Neural cell (in vitro differentiated cells): Measurements from ENCODE around the gene CUBN. TPM values are rescaled to one million over a fixed set of nuclear protein-coding genes. Genes with fewer than 3 reads are reported as not detected.

Experiments used
- H2AFZ ChIP-seq: fragments of 200-600, 300-800 bp; sonication (generic), shearing (Covaris generic); 2 replicates; pipeline ENCODE4 v1.6.0; 2014; ENCODE audit warnings: low read depth, mild to moderate bottlenecking, antibody characterized with exemption, low read length, moderate library complexity
- H3F3A ChIP-seq: fragments of 200-600 bp; shearing (Covaris generic); 2 replicates; pipeline ENCODE4 v1.6.1; 2016; ENCODE audit warnings: mild to moderate bottlenecking, moderate library complexity, mixed read lengths, antibody characterized with exemption, low read length; ENCODE audit not compliant: insufficient read depth, poor library complexity, severe bottlenecking
- H3K27ac ChIP-seq: fragments of 200-600, 300-800 bp; sonication (generic), shearing (Covaris generic); 2 replicates; pipeline ENCODE4 v1.5.1; 2014; ENCODE audit warnings: mild to moderate bottlenecking, low read length, moderate library complexity
- H3K27me3 ChIP-seq: fragments of 300-800, 200-600 bp; sonication (generic), shearing (Covaris generic); 2 replicates; pipeline ENCODE4 v1.6.0; 2014; ENCODE audit warnings: mild to moderate bottlenecking, low read depth, low read length, moderate library complexity; ENCODE audit not compliant: insufficient read depth
- H3K36me3 ChIP-seq: fragments of 300-800, 200-600 bp; sonication (generic), shearing (Covaris generic); 2 replicates; pipeline ENCODE4 v1.5.1; 2014; ENCODE audit warnings: mild to moderate bottlenecking, antibody characterized with exemption, low read length, moderate library complexity; ENCODE audit not compliant: insufficient read depth
- H3K4me2 ChIP-seq: fragments of 300-800, 200-600 bp; sonication (generic), shearing (Covaris generic); 2 replicates; pipeline ENCODE4 v1.6.0; 2014; ENCODE audit warnings: mild to moderate bottlenecking, low read length
- H3K4me3 ChIP-seq: fragments of 300-800, 200-600 bp; sonication (generic), shearing (Covaris generic); 2 replicates; pipeline ENCODE4 v1.5.1; 2014; ENCODE audit warnings: mild to moderate bottlenecking, low read length, moderate library complexity
- H3K79me2 ChIP-seq: fragments of 200-600 bp; shearing (Covaris generic); replicated peaks from 2 replicates; pipeline ENCODE4 v1.6.0; 2014; ENCODE audit warnings: mild to moderate bottlenecking, low read length, moderate library complexity; ENCODE audit not compliant: insufficient read depth
- H3K9ac ChIP-seq: fragments of 300-800, 200-600 bp; sonication (generic), shearing (Covaris generic); 2 replicates; pipeline ENCODE4 v1.6.1; 2016; ENCODE audit warnings: mild to moderate bottlenecking, low read length, mixed read lengths
- H3K9me2 ChIP-seq: fragments of 200-600 bp; shearing (Covaris generic); 2 replicates; pipeline ENCODE4 v1.6.1; 2016; ENCODE audit warnings: mild to moderate bottlenecking, low read length, mixed read lengths; ENCODE audit not compliant: insufficient read depth
- H3K9me3 ChIP-seq: fragments of 200-600, 300-800 bp; sonication (generic), shearing (Covaris generic); 2 replicates; pipeline ENCODE4 v1.6.1; 2016; ENCODE audit warnings: mild to moderate bottlenecking, mixed run types, low read length, moderate library complexity, mixed read lengths
- H4K20me1 ChIP-seq: fragments of 200-600 bp; shearing (Covaris generic); 2 replicates; pipeline ENCODE4 v1.6.1; 2016; ENCODE audit warnings: mild to moderate bottlenecking, mixed run types; ENCODE audit not compliant: insufficient read depth
- EP300 ChIP-seq: fragments of 450-650 bp; conservative IDR thresholded peaks from 2 replicates; pipeline ENCODE4 v1.6.1; 2014; ENCODE audit warnings: antibody characterized with exemption, mild to moderate bottlenecking, moderate library complexity; ENCODE audit not compliant: poor library complexity, severe bottlenecking
- EZH2 ChIP-seq: fragments of 200-600, 300-800 bp; shearing (Covaris generic), sonication (generic); IDR thresholded peaks from 2 replicates; pipeline ENCODE4 v1.6.1; 2014; ENCODE audit warnings: antibody characterized with exemption, low read length, borderline replicate concordance, mild to moderate bottlenecking; ENCODE audit not compliant: insufficient read depth, poor library complexity, severe bottlenecking
- MXI1 ChIP-seq: fragments of 450-650 bp; conservative IDR thresholded peaks from 2 replicates; pipeline ENCODE4 v1.6.1; 2014; ENCODE audit warnings: antibody characterized with exemption, mild to moderate bottlenecking; ENCODE audit not compliant: poor library complexity, severe bottlenecking
- POLR2AphosphoS5 ChIP-seq: IDR thresholded peaks from 2 replicates; pipeline ENCODE4 v1.6.1; 2012
- RAD21 ChIP-seq: fragments of 450-650 bp; conservative IDR thresholded peaks from 2 replicates; pipeline ENCODE4 v1.6.1; 2014; ENCODE audit warnings: antibody characterized with exemption, mild to moderate bottlenecking, moderate library complexity
- REST ChIP-seq: IDR thresholded peaks from 2 replicates; pipeline ENCODE4 v1.6.1; 2012; ENCODE audit warnings: borderline replicate concordance
- SMC3 ChIP-seq: fragments of 450-650 bp; conservative IDR thresholded peaks from 2 replicates; pipeline ENCODE4 v1.6.1; 2014; ENCODE audit warnings: antibody characterized with exemption, mild to moderate bottlenecking, moderate library complexity; ENCODE audit not compliant: poor library complexity
- TAF1 ChIP-seq: IDR thresholded peaks from 2 replicates; pipeline ENCODE4 v1.6.1; 2012; ENCODE audit warnings: low read depth
- polyA plus RNA-seq: library from polyadenylated mRNA; depleted of rRNA; stranded (reverse); fragments of >200 nt; gene quantifications from 2 replicates; pipeline ENCODE4 v1.2.3, GENCODE V29; 2014
- TF ChIP-seq, protein P1 (sequence below): fragments of 450-650 bp; IDR thresholded peaks from 2 replicates; pipeline ENCODE4 v1.5.1; 2014; ENCODE audit warnings: antibody characterized with exemption, mild to moderate bottlenecking, moderate library complexity; ENCODE audit not compliant: poor library complexity, severe bottlenecking

Gene CUBN
- polyA plus RNA-seq, 1 donor from 2014 or later: 7.1 TPM

DNA sequence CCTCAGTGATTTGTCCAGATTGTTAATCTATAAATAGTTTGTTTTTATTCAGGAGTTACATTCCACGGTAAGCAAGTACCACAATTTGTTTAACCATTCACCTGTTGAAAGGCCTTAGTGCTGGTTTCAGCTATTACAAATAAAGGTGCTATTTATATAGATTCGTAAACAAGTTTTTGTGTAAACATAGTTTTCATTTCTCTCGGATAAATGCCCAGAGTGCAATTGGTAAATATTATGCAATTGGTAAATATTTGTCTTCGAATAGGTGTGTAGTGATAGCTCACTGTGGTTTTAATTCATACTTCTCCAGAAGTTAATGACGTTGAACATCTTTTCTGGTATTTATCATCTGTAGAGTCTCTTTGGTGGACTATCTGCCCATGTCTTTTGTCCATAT lies 235.9 kb downstream of the CUBN start:
- TF ChIP-seq MXI1 (no peak), REST (no peak), POLR2AphosphoS5 (no peak), SMC3 (no peak), RAD21 (no peak), EZH2 (no peak)
- TF ChIP-seq, protein P1, sequence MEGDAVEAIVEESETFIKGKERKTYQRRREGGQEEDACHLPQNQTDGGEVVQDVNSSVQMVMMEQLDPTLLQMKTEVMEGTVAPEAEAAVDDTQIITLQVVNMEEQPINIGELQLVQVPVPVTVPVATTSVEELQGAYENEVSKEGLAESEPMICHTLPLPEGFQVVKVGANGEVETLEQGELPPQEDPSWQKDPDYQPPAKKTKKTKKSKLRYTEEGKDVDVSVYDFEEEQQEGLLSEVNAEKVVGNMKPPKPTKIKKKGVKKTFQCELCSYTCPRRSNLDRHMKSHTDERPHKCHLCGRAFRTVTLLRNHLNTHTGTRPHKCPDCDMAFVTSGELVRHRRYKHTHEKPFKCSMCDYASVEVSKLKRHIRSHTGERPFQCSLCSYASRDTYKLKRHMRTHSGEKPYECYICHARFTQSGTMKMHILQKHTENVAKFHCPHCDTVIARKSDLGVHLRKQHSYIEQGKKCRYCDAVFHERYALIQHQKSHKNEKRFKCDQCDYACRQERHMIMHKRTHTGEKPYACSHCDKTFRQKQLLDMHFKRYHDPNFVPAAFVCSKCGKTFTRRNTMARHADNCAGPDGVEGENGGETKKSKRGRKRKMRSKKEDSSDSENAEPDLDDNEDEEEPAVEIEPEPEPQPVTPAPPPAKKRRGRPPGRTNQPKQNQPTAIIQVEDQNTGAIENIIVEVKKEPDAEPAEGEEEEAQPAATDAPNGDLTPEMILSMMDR: no peak
- no peak overlapping the region for H3K9ac ChIP-seq
- no peak overlapping the region for H3K4me2 ChIP-seq
- peaks cover 4% of the 10 kb centered on the region for H3K9me3 ChIP-seq
- no peak overlapping the region for H3K27ac ChIP-seq
- H4K20me1 ChIP-seq: no peaks in the 10 kb centered on the region
- H3K9me2 ChIP-seq: no peaks in the 10 kb centered on the region
- H3K4me3 ChIP-seq: no peak overlapping the region
- H3K27me3 ChIP-seq: no peaks in the 10 kb centered on the region
- H2AFZ ChIP-seq: no peak overlapping the region
- H3F3A ChIP-seq: no peaks in the 10 kb centered on the region
- no peaks in the 10 kb centered on the region for H3K79me2 ChIP-seq
- H3K36me3 ChIP-seq: no peaks in the 10 kb centered on the region

- no peaks in the 10 kb centered on the region for H3K27me3 ChIP-seq
- no peaks in the 10 kb centered on the region for H3F3A ChIP-seq
- H3K9me2 ChIP-seq: no peaks in the 10 kb centered on the region
- H3K27ac ChIP-seq: no peak overlapping the region
- no peak for TF ChIP-seq EP300
- no peak for TF ChIP-seq TAF1
- no peak for TF ChIP-seq RAD21
- no peak for TF ChIP-seq MXI1
- TF ChIP-seq, protein P1: no peak
- no peak for TF ChIP-seq REST
- no peak for TF ChIP-seq POLR2AphosphoS5
- no peak for TF ChIP-seq SMC3
- no peak for TF ChIP-seq EZH2
- no peak overlapping the region for H3K4me3 ChIP-seq
- H4K20me1 ChIP-seq: no peaks in the 10 kb centered on the region
- H3K9me3 ChIP-seq: peaks cover 4% of the 10 kb centered on the region
- no peaks in the 10 kb centered on the region for H3K79me2 ChIP-seq
- no peaks in the 10 kb centered on the region for H3K36me3 ChIP-seq
- H3K4me2 ChIP-seq: no peak overlapping the region
- no peak overlapping the region for H2AFZ ChIP-seq
- H3K9ac ChIP-seq: no peak overlapping the region
These were observed 238.0 kb downstream of the CUBN start for GRCh38 chr10:16891375-16892313.
